Activated CD8-positive, alpha-beta T cell treated with anti-CD3 and anti-CD28 coated beads, Interleukin-2, amount 10 ng/mL, durations not matched to agents 7 days and 5 days (primary cell): ENCODE measurements around the gene ALK. TPM values are rescaled to one million over a fixed set of nuclear protein-coding genes. Genes with fewer than 3 reads are reported as not detected.
A peak's percentile ranks its signal among the peaks of the same experiment; 100 is the strongest.

ENCODE experiments used
- ATAC-seq: fragments of 150-1000 bp; cut with Tn5 transposase; one replicate; pipeline ENCODE4 v1.10.0; 2021; ENCODE audit warnings: moderate library complexity
- CTCF ChIA-PET: fragments of 350-600 bp; sonication (Branson Sonifier 250); formaldehyde crosslinking; loops from one replicate; lab custom pipeline; 2021; ENCODE audit warnings: antibody characterized with exemption; lab: Charles Lee
- POLR2A ChIA-PET: fragments of 350-600 bp; sonication (Branson Sonifier 250); formaldehyde crosslinking; loops from one replicate; lab custom pipeline; 2021; ENCODE audit warnings: antibody characterized with exemption; lab: Charles Lee
- DNase-seq: peaks from one replicate; pipeline ENCODE4 v3.0.0-alpha.2; 2020
- H3K27ac Mint-ChIP-seq: one replicate; pipeline ENCODE4 v1.8.0; 2021; ENCODE audit warnings: mild to moderate bottlenecking, mixed read lengths
- H3K27me3 Mint-ChIP-seq: one replicate; pipeline ENCODE4 v1.8.0; 2021; ENCODE audit warnings: low read depth, mixed read lengths
- H3K36me3 Mint-ChIP-seq: one replicate; pipeline ENCODE4 v1.8.0; 2021; ENCODE audit warnings: low read depth, mixed read lengths
- H3K4me1 Mint-ChIP-seq: one replicate; pipeline ENCODE4 v1.8.0; 2021; ENCODE audit warnings: low read depth, mixed read lengths
- H3K4me3 Mint-ChIP-seq: one replicate; pipeline ENCODE4 v1.8.0; 2021; ENCODE audit warnings: mild to moderate bottlenecking, mixed read lengths
- H3K9me3 Mint-ChIP-seq: one replicate; pipeline ENCODE4 v1.8.0; 2022; ENCODE audit warnings: mixed read lengths; ENCODE audit not compliant: insufficient read depth
- total RNA-seq, 2 experiments: library from RNA; stranded (reverse); gene quantifications; one replicate each; pipeline ENCODE4 v1.2.3, GENCODE V29; 2021

Gene ALK
- total RNA-seq, 2 experiments from 2014 or later, result not detected

- no peaks in the 10 kb centered on the region for H3K9me3 Mint-ChIP-seq
- no peak overlapping the region for H3K27ac Mint-ChIP-seq
- H3K36me3 Mint-ChIP-seq, result no peaks in the 10 kb centered on the region
- no peak for DNase-seq
- peaks cover 56% of the 10 kb centered on the region for H3K4me1 Mint-ChIP-seq
- ATAC-seq, result no peak
- H3K4me3 Mint-ChIP-seq, result no peak overlapping the region
- ChIA-PET CTCF (interaction anchor here (3.5 kb wide), 1 partner anchor 9 kb away, joined by 14 read pairs; no protein-coding TSS in a partner anchor), POLR2A (no interaction called here)
- peaks cover 22% of the 10 kb centered on the region for H3K27me3 Mint-ChIP-seq
These were observed 604.3 kb downstream of the ALK start for GRCh38 chr2:29317077-29317517.

GRCh38 chr2:29314816-29315571 is 606.4 kb downstream of the ALK start:
- Mint-ChIP-seq H3K27me3 (peaks cover 25% of the 10 kb centered on the region), H3K4me3 (peak overlapping the region; percentile 65), H3K27ac (peak overlapping the region; percentile 81), H3K36me3 (no peaks in the 10 kb centered on the region), H3K9me3 (no peaks in the 10 kb centered on the region), H3K4me1 (peaks cover 51% of the 10 kb centered on the region)
- ATAC-seq, result peak; percentile 93
- ChIA-PET POLR2A (no interaction called here), CTCF (interaction anchor here (0.7 to 1.0 kb wide), 3 partner anchors 8 to 59 kb away, joined by 3 to 6 read pairs (median 4); no protein-coding TSS in a partner anchor)
- DNase-seq, result peak; percentile 85

- Mint-ChIP-seq H3K27me3 (peaks cover 30% of the 10 kb centered on the region), H3K9me3 (no peaks in the 10 kb centered on the region), H3K4me1 (peaks cover 37% of the 10 kb centered on the region), H3K36me3 (no peaks in the 10 kb centered on the region), H3K27ac (peak overlapping the region; percentile 1), H3K4me3 (no peak overlapping the region)
- ATAC-seq (no peak), DNase-seq (no peak)
- ChIA-PET CTCF (no interaction called here), POLR2A (no interaction called here)
These were observed 609.9 kb downstream of the ALK start for GRCh38 chr2:29311458-29311857.

- CTCF ChIA-PET, result interaction anchor here (0.8 to 1.6 kb wide), 4 partner anchors 13 to 62 kb away, joined by 3 to 4 read pairs (median 3); no protein-coding TSS in a partner anchor
- Mint-ChIP-seq H3K27ac (no peak overlapping the region), H3K27me3 (peaks cover 30% of the 10 kb centered on the region), H3K4me1 (peaks cover 32% of the 10 kb centered on the region), H3K36me3 (no peaks in the 10 kb centered on the region), H3K9me3 (no peaks in the 10 kb centered on the region), H3K4me3 (no peak overlapping the region)
- ATAC-seq (no peak), DNase-seq (no peak)
- POLR2A ChIA-PET, result no interaction called here
These were observed 610.6 kb downstream of the ALK start for GRCh38 chr2:29310650-29311348.

- Mint-ChIP-seq H3K4me3 (no peak overlapping the region), H3K4me1 (peaks cover 18% of the 10 kb centered on the region), H3K27ac (no peak overlapping the region), H3K27me3 (peaks cover 30% of the 10 kb centered on the region), H3K36me3 (no peaks in the 10 kb centered on the region), H3K9me3 (no peaks in the 10 kb centered on the region)
- POLR2A ChIA-PET, result no interaction called here
- peak; percentile 64 for DNase-seq
- CTCF ChIA-PET, result interaction anchor here (0.7 to 2.7 kb wide), 16 partner anchors 9 to 763 kb away, joined by 3 to 14 read pairs (median 4); no protein-coding TSS in a partner anchor
- peak; percentile 87 for ATAC-seq
These were observed 612.0 kb downstream of the ALK start for GRCh38 chr2:29309090-29310029.

- no peaks in the 10 kb centered on the region for H3K36me3 Mint-ChIP-seq
- no peak overlapping the region for H3K27ac Mint-ChIP-seq
- ChIA-PET CTCF (interaction anchor here (0.7 to 2.7 kb wide), 6 partner anchors 9 to 340 kb away, joined by 3 to 14 read pairs (median 5); no protein-coding TSS in a partner anchor), POLR2A (no interaction called here)
- no peak for DNase-seq
- H3K4me1 Mint-ChIP-seq, result peaks cover 8% of the 10 kb centered on the region
- no peak for ATAC-seq
- no peak overlapping the region for H3K4me3 Mint-ChIP-seq
- peaks cover 28% of the 10 kb centered on the region for H3K27me3 Mint-ChIP-seq
- no peaks in the 10 kb centered on the region for H3K9me3 Mint-ChIP-seq
These were observed 613.0 kb downstream of the ALK start for GRCh38 chr2:29308366-29308765.

GRCh38 chr2:29307519-29307918 is 613.9 kb downstream of the ALK start:
- no peaks in the 10 kb centered on the region for H3K9me3 Mint-ChIP-seq
- CTCF ChIA-PET, result interaction anchor here (0.8 to 2.7 kb wide), 5 partner anchors 10 to 523 kb away, joined by 3 to 14 read pairs (median 7); no protein-coding TSS in a partner anchor
- POLR2A ChIA-PET, result no interaction called here
- H3K4me3 Mint-ChIP-seq, result no peak overlapping the region
- H3K27me3 Mint-ChIP-seq, result peaks cover 29% of the 10 kb centered on the region
- DNase-seq, result no peak
- ATAC-seq, result no peak
- H3K4me1 Mint-ChIP-seq, result peaks cover 3% of the 10 kb centered on the region
- H3K27ac Mint-ChIP-seq, result no peak overlapping the region
- no peaks in the 10 kb centered on the region for H3K36me3 Mint-ChIP-seq

GRCh38 chr2:29305762-29306161 is 615.6 kb downstream of the ALK start:
- POLR2A ChIA-PET, result no interaction called here
- Mint-ChIP-seq H3K27me3 (peaks cover 31% of the 10 kb centered on the region), H3K4me1 (peaks cover 3% of the 10 kb centered on the region), H3K27ac (no peak overlapping the region), H3K9me3 (no peaks in the 10 kb centered on the region), H3K4me3 (no peak overlapping the region), H3K36me3 (no peaks in the 10 kb centered on the region)
- DNase-seq (no peak), ATAC-seq (no peak)
- CTCF ChIA-PET, result interaction anchor here (0.6 kb wide), 1 partner anchor 25 kb away, joined by 3 read pairs; no protein-coding TSS in a partner anchor

- Mint-ChIP-seq H3K27ac (no peak overlapping the region), H3K9me3 (no peaks in the 10 kb centered on the region), H3K4me3 (no peak overlapping the region), H3K4me1 (peaks cover 3% of the 10 kb centered on the region), H3K27me3 (peaks cover 32% of the 10 kb centered on the region), H3K36me3 (no peaks in the 10 kb centered on the region)
- CTCF ChIA-PET, result no interaction called here
- ATAC-seq (no peak), DNase-seq (no peak)
- POLR2A ChIA-PET, result no interaction called here
These were observed 616.9 kb downstream of the ALK start for GRCh38 chr2:29304399-29305060.

GRCh38 chr2:29296585-29296984 is 624.8 kb downstream of the ALK start:
- H3K4me1 Mint-ChIP-seq, result peaks cover 3% of the 10 kb centered on the region
- POLR2A ChIA-PET, result no interaction called here
- DNase-seq (no peak), ATAC-seq (no peak)
- no peak overlapping the region for H3K4me3 Mint-ChIP-seq
- CTCF ChIA-PET, result no interaction called here
- H3K36me3 Mint-ChIP-seq, result no peaks in the 10 kb centered on the region
- H3K27ac Mint-ChIP-seq, result no peak overlapping the region
- H3K9me3 Mint-ChIP-seq, result no peaks in the 10 kb centered on the region
- peaks cover 21% of the 10 kb centered on the region for H3K27me3 Mint-ChIP-seq

GRCh38 chr2:29295845-29296244 is 625.5 kb downstream of the ALK start:
- no peak for DNase-seq
- CTCF ChIA-PET, result no interaction called here
- Mint-ChIP-seq H3K36me3 (no peaks in the 10 kb centered on the region), H3K27ac (no peak overlapping the region), H3K27me3 (peaks cover 19% of the 10 kb centered on the region), H3K9me3 (no peaks in the 10 kb centered on the region), H3K4me3 (no peak overlapping the region), H3K4me1 (no peaks in the 10 kb centered on the region)
- ATAC-seq, result no peak
- POLR2A ChIA-PET, result no interaction called here
